GM12878 (cell line): ENCODE results near the gene FYTTD1. TPM values are rescaled to one million over a fixed set of nuclear protein-coding genes. Genes with fewer than 3 reads are reported as not detected.

Source experiments
- CBX5 ChIP-seq: sonication (generic); IDR thresholded peaks from 2 replicates; pipeline ENCODE4 v1.6.1; 2016; ENCODE audit warnings: low read depth, moderate library complexity, mild to moderate bottlenecking, inconsistent platforms
- CHD1 ChIP-seq: IDR thresholded peaks from 2 replicates; pipeline ENCODE4 v1.6.1; 2012; ENCODE audit warnings: low read depth, low read length, improper control_type of control experiment
- CREB1 ChIP-seq: IDR thresholded peaks from 2 replicates; pipeline ENCODE4 v1.6.1; 2012; ENCODE audit warnings: low read depth, mild to moderate bottlenecking, inconsistent platforms
- E2F8 ChIP-seq: fragments of 450-650 bp; IDR thresholded peaks from 2 replicates; pipeline ENCODE4 v1.6.1; 2018; ENCODE audit warnings: mild to moderate bottlenecking, low read depth, moderate library complexity; ENCODE audit not compliant: partially characterized antibody
- HDGF ChIP-seq: fragments of 450-650 bp; IDR thresholded peaks from 2 replicates; pipeline ENCODE4 v1.6.1; 2016; ENCODE audit warnings: antibody characterized with exemption
- HSF1 ChIP-seq: fragments of 150-350 bp; IDR thresholded peaks from 2 replicates; pipeline ENCODE4 v1.6.1; 2014; ENCODE audit warnings: mild to moderate bottlenecking, low read depth, low read length
- MAX ChIP-seq: IDR thresholded peaks from 2 replicates; pipeline ENCODE4 v1.6.1; 2012; ENCODE audit warnings: low read depth, low read length, improper control_type of control experiment
- PBX3 ChIP-seq: IDR thresholded peaks from 2 replicates; pipeline ENCODE4 v1.6.1; 2011; ENCODE audit warnings: mild to moderate bottlenecking, low read depth, low read length, moderate library complexity; ENCODE audit not compliant: insufficient replicate concordance
- POLR2A ChIP-seq: IDR thresholded peaks from 2 replicates; pipeline ENCODE4 v1.6.1; 2011; ENCODE audit warnings: low read depth, mild to moderate bottlenecking, low read length
- RBBP5 ChIP-seq: fragments of 200-600 bp; sonication (generic); conservative IDR thresholded peaks from 2 replicates; pipeline ENCODE4 v1.6.1; 2016
- RCOR1 ChIP-seq: conservative IDR thresholded peaks from 2 replicates; pipeline ENCODE4 v1.6.1; 2012; ENCODE audit warnings: low read depth, low read length, improper control_type of control experiment
- SP1 ChIP-seq: IDR thresholded peaks from one replicate; pipeline ENCODE4 v1.6.1; 2011; ENCODE audit warnings: low read depth, low read length
- TAF1 ChIP-seq: IDR thresholded peaks from 2 replicates; pipeline ENCODE4 v1.6.1; 2011; ENCODE audit warnings: mild to moderate bottlenecking, low read depth, low read length, borderline replicate concordance
- ZNF622 ChIP-seq: fragments of 450-650 bp; IDR thresholded peaks from 2 replicates; pipeline ENCODE4 v1.6.1; 2017; ENCODE audit warnings: mild to moderate bottlenecking, inconsistent platforms
- ZNF687 ChIP-seq: fragments of 450-650 bp; IDR thresholded peaks from 2 replicates; pipeline ENCODE4 v1.6.1; 2017; ENCODE audit warnings: mild to moderate bottlenecking, moderate library complexity
- polyA plus RNA-seq, 11 experiments: library from polyadenylated mRNA; depleted of rRNA in 4 of 11; unstranded in 6 of 11; stranded (reverse) in 5 of 11; fragments of >200 nt; fragmentation: Nextera tagmentation in 4 of 11; fragmentation: Illumina TruSeq in 1 of 11; extraction: Ambion mirVana in 4 of 11; extraction: Trizol in 1 of 11; gene quantifications; 1 replicate in 1 of 11; 2 replicates in 10 of 11; pipeline versions ENCODE4 v1.2.1 to v1.2.3, GENCODE V29; 2011 to 2016; ENCODE audit warnings: inconsistent platforms in 2 of 11, missing spikeins in 2 of 11, low read depth in 1 of 11
- total RNA-seq, 4 experiments: library from RNA; depleted of rRNA in 3 of 4; stranded (reverse); fragments of >200 nt in 3 of 4; fragmentation: Illumina TruSeq in 1 of 4; extraction: Trizol in 1 of 4; gene quantifications; 2 replicates each; pipeline versions ENCODE4 v1.2.1 to v1.2.3, GENCODE V29; 2013 to 2021

The FYTTD1 gene
- total and polyA plus RNA-seq, 10 of the 15 experiments (the other 5 are each of a cell fraction or from before 2014, with no cell fraction given) = 25.5 to 101 (median 59.4) TPM

- TF ChIP-seq RBBP5 (no peak), HSF1 (no peak), POLR2A (peak; percentile 81), SP1 (peak; percentile 77), E2F8 (no peak), ZNF687 (peak; percentile 39; the same call in 1 of the 2 replicates), HDGF (peak; percentile 35; the same call in 1 of the 2 replicates), CBX5 (no peak), RCOR1 (0 out of 2 replicates have a peak, but pooled peaks have one; percentile 15), TAF1 (peak; percentile 65; the same call in 1 of the 2 replicates), MAX (no peak), CREB1 (peak; percentile 80), PBX3 (no peak), ZNF622 (no peak), CHD1 (no peak)
Observed at GRCh38 chr3:197736491-197737318, 13.0 kb upstream of the FYTTD1 start, which contains the start of gene RUBCN (continued).
